HEK293 (cell line): ENCODE measurements around the gene ARHGEF11.
A peak's percentile ranks its signal among the peaks of the same experiment; 100 is the strongest.

ENCODE experiments used
- CTCF ChIA-PET: fragments of 350-600 bp; formaldehyde crosslinking; extraction: SDS; loops from one replicate; lab custom pipeline; 2021; ENCODE audit warnings: antibody characterized with exemption; lab: Yijun Ruan, JAX
- POLR2A ChIA-PET: fragments of 300-600 bp; formaldehyde crosslinking; extraction: SDS; loops from one replicate; lab custom pipeline; 2020; ENCODE audit warnings: antibody characterized with exemption, inconsistent platforms; lab: Yijun Ruan, JAX
- H3K27ac ChIP-seq: fragments of 200-500 bp; sonication (Bioruptor generic); 2 replicates; pipeline ENCODE4 v1.5.1; 2014; ENCODE audit warnings: low read depth, low read length, control low read depth, inconsistent platforms; ENCODE audit errors: extremely low read depth
- H3K36me3 ChIP-seq, 2 experiments: fragments of 200-500 bp in 1 of 2; sonication (Bioruptor generic) in 1 of 2; 1 replicate in 1 of 2; 2 replicates in 1 of 2; pipeline ENCODE4 v1.5.1; 2014 to 2017; ENCODE audit warnings: inconsistent platforms in 2 of 2, low read length in 2 of 2; ENCODE audit not compliant: control insufficient read depth in 2 of 2, insufficient read depth in 1 of 2
- H3K4me1 ChIP-seq: fragments of 200-500 bp; sonication (Bioruptor generic); 2 replicates; pipeline ENCODE4 v1.5.1; 2014; ENCODE audit warnings: mild to moderate bottlenecking, low read length, inconsistent platforms; ENCODE audit not compliant: control insufficient read depth, insufficient read depth
- H3K4me3 ChIP-seq: 2 replicates; pipeline ENCODE4 v1.5.1; 2011; ENCODE audit warnings: low read depth, mild to moderate bottlenecking, control low read depth, low read length, moderate library complexity
- H3K9me3 ChIP-seq: fragments of 200-500 bp; sonication (Bioruptor generic); 2 replicates; pipeline ENCODE4 v1.5.1; 2014; ENCODE audit warnings: low read depth, low read length, inconsistent platforms; ENCODE audit not compliant: control insufficient read depth, insufficient read depth
- GLIS2 ChIP-seq: fragments of 450-650 bp; formaldehyde crosslinking; IDR thresholded peaks from 2 replicates; pipeline ENCODE4 v1.5.1; 2016; ENCODE audit warnings: missing biosample characterization, missing genetic modification characterization
- IKZF3 ChIP-seq: fragments of 450-650 bp; IDR thresholded peaks from 2 replicates; pipeline ENCODE4 v1.5.0; 2018; ENCODE audit warnings: missing biosample characterization, mild to moderate bottlenecking, missing genetic modification characterization, moderate library complexity
- KLF10 ChIP-seq: fragments of 450-650 bp; IDR thresholded peaks from 2 replicates; pipeline ENCODE4 v1.5.1; 2018; ENCODE audit warnings: missing biosample characterization, mild to moderate bottlenecking, missing genetic modification characterization
- SP2 ChIP-seq: fragments of 450-650 bp; formaldehyde crosslinking; IDR thresholded peaks from 2 replicates; pipeline ENCODE4 v1.5.1; 2016; ENCODE audit warnings: missing biosample characterization, missing genetic modification characterization
- WT1 ChIP-seq: fragments of 450-650 bp; formaldehyde crosslinking; IDR thresholded peaks from 2 replicates; pipeline ENCODE4 v1.5.1; 2016; ENCODE audit warnings: missing biosample characterization, missing genetic modification characterization
- ZEB2 ChIP-seq: fragments of 450-650 bp; formaldehyde crosslinking; IDR thresholded peaks from 2 replicates; pipeline ENCODE4 v1.5.1; 2016; ENCODE audit warnings: missing biosample characterization, missing genetic modification characterization
- ZFP3 ChIP-seq: fragments of 450-650 bp; formaldehyde crosslinking; IDR thresholded peaks from 2 replicates; pipeline ENCODE4 v1.5.1; 2016; ENCODE audit warnings: low read depth, missing biosample characterization, missing genetic modification characterization
- ZNF335 ChIP-seq: fragments of 450-650 bp; formaldehyde crosslinking; conservative IDR thresholded peaks from 2 replicates; pipeline ENCODE4 v1.5.1; 2016; ENCODE audit warnings: missing biosample characterization, missing genetic modification characterization
- ZNF473 ChIP-seq: fragments of 450-650 bp; formaldehyde crosslinking; IDR thresholded peaks from 2 replicates; pipeline ENCODE4 v1.5.1; 2017; ENCODE audit warnings: missing biosample characterization, missing genetic modification characterization
- ZNF626 ChIP-seq: fragments of 450-650 bp; sonication (Bioruptor Pico); formaldehyde crosslinking; IDR thresholded peaks from 2 replicates; pipeline ENCODE4 v1.5.1; 2018; ENCODE audit warnings: missing biosample characterization, missing genetic modification characterization, inconsistent platforms
- TF ChIP-seq, protein P1 (sequence below): fragments of 450-650 bp; formaldehyde crosslinking; IDR thresholded peaks from 2 replicates; pipeline ENCODE4 v1.5.1; 2016; ENCODE audit warnings: missing biosample characterization, missing genetic modification characterization
- TF ChIP-seq, protein P2 (sequence below): fragments of 450-650 bp; formaldehyde crosslinking; optimal IDR thresholded peaks from 2 replicates; pipeline ENCODE3; 2016; ENCODE audit warnings: missing biosample characterization, mild to moderate bottlenecking, missing genetic modification characterization
- TF ChIP-seq, protein P3 (sequence below): fragments of 450-650 bp; IDR thresholded peaks from 2 replicates; pipeline ENCODE4 v1.5.1; 2018; ENCODE audit warnings: missing biosample characterization, missing genetic modification characterization
- TF ChIP-seq, protein P4 (sequence below): fragments of 450-650 bp; formaldehyde crosslinking; IDR thresholded peaks from 2 replicates; pipeline ENCODE4 v1.5.1; 2016; ENCODE audit warnings: missing biosample characterization, missing genetic modification characterization
- TF ChIP-seq, protein P5 (sequence below): fragments of 450-650 bp; formaldehyde crosslinking; IDR thresholded peaks from 2 replicates; pipeline ENCODE4 v1.5.1; 2016; ENCODE audit warnings: missing biosample characterization, missing genetic modification characterization

The ARHGEF11 gene

DNA sequence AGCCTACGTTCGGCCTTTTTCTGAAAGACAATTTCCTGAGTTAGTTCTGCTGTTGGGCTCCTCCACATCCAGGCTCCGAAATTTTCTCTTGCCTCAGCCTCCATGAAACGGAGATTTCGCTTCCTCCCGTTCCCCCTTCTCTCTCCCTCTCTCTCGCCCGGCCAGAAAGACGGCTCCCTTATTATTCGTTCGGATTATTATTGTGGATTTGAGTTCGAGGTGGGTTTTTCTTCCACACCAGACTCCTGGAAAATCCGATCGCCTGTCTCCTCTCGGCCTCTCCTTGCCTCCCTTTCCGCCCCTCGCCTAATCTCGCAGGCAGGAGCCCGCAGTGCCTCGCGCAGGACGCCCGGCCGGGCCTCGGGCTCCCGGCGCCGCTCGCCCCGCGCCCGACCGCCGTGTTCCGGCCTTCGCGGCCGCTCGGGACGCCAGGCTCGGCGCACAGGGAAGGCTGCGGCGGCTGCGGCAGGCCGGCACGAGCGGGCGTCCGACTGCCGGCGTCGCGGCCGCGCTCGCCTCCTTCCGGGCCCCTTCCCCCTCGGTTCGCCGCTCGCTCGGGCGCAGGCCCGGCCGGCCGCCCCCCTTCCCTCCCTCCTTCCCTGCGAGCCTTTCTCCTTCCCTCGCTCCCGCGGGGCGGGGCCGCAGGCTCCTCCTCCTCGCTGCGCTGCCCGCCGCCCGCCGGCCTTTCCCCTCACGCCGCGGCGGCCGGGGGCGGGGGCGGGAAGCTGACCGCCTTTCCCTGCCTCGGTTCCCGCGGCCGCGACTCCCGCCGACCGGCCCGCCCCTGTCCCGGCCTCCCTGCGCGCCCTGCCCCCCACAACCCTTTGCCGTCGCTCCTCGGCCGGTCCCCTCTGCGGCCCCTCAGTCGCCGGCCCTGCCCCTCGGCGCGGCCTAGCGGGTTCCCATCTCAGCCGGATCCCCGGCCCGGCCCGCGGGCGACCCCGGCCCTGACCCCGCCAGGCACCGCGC, at the start of gene ARHGEF11 (continued):
- 0 out of 2 replicates have a peak, but pooled peaks have one; percentile 5 for TF ChIP-seq ZNF626
- TF ChIP-seq, protein P1, sequence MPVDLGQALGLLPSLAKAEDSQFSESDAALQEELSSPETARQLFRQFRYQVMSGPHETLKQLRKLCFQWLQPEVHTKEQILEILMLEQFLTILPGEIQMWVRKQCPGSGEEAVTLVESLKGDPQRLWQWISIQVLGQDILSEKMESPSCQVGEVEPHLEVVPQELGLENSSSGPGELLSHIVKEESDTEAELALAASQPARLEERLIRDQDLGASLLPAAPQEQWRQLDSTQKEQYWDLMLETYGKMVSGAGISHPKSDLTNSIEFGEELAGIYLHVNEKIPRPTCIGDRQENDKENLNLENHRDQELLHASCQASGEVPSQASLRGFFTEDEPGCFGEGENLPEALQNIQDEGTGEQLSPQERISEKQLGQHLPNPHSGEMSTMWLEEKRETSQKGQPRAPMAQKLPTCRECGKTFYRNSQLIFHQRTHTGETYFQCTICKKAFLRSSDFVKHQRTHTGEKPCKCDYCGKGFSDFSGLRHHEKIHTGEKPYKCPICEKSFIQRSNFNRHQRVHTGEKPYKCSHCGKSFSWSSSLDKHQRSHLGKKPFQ (tag by site-specific recombination) = no peak
- 0 out of 2 replicates have a peak, but pooled peaks have one; percentile 4 for TF ChIP-seq SP2
- 0 out of 2 replicates have a peak, but pooled peaks have one; percentile 13 for TF ChIP-seq WT1
- TF ChIP-seq IKZF3 (tag by site-specific recombination) = peak; percentile 96
- TF ChIP-seq GLIS2 (tag by site-specific recombination) = peak; percentile 67; the same call in 1 of the 2 replicates
- peak; percentile 40; the same call in 1 of the 2 replicates for TF ChIP-seq ZEB2 (tag by site-specific recombination)
- TF ChIP-seq, protein P2, sequence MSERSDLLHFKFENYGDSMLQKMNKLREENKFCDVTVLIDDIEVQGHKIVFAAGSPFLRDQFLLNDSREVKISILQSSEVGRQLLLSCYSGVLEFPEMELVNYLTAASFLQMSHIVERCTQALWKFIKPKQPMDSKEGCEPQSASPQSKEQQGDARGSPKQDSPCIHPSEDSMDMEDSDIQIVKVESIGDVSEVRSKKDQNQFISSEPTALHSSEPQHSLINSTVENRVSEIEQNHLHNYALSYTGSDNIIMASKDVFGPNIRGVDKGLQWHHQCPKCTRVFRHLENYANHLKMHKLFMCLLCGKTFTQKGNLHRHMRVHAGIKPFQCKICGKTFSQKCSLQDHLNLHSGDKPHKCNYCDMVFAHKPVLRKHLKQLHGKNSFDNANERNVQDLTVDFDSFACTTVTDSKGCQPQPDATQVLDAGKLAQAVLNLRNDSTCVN = peak; percentile 56
- no peak for TF ChIP-seq ZFP3 (tag by site-specific recombination)
- TF ChIP-seq, protein P3, sequence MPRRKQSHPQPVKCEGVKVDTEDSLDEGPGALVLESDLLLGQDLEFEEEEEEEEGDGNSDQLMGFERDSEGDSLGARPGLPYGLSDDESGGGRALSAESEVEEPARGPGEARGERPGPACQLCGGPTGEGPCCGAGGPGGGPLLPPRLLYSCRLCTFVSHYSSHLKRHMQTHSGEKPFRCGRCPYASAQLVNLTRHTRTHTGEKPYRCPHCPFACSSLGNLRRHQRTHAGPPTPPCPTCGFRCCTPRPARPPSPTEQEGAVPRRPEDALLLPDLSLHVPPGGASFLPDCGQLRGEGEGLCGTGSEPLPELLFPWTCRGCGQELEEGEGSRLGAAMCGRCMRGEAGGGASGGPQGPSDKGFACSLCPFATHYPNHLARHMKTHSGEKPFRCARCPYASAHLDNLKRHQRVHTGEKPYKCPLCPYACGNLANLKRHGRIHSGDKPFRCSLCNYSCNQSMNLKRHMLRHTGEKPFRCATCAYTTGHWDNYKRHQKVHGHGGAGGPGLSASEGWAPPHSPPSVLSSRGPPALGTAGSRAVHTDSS (tag by site-specific recombination) = peak; percentile 44; the same call in 1 of the 2 replicates
- peak; percentile 86 for TF ChIP-seq ZNF335 (tag by site-specific recombination)
- peak; percentile 72; the same call in 1 of the 2 replicates for TF ChIP-seq KLF10 (tag by site-specific recombination)

DNA sequence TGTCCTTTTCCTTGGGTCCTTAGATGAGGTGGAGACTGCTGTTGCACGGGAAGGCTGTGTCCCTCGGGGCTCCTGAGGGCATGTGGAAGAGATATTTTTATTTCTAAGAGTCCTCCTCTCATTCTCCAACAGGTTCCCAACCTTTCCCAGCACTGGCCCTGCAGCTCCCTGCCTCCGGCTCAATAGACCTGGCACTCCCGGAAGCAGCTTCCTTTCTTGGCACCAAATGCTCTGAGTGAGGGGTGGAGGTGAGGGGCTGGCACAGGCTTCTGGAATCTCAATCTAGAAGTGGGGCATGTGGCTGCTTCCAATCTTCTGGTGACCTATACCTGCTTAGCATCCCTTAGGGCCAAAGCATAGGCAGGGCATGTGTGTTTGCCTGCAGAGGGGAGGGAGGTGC, 49.5 kb upstream of the ARHGEF11 start:
- ChIA-PET CTCF (interaction anchor here (1.6 kb wide), 1 partner anchor 61 kb away, joined by 15 read pairs; no protein-coding TSS in a partner anchor), POLR2A (interaction anchor here (0.5 kb wide), 1 partner anchor 177 kb away, joined by 5 read pairs; no protein-coding TSS in a partner anchor)
- no peaks in the 10 kb centered on the region for H3K36me3 ChIP-seq
- H3K4me1 ChIP-seq = no peaks in the 10 kb centered on the region
- H3K4me3 ChIP-seq = no peak overlapping the region
- TF ChIP-seq, protein P4, sequence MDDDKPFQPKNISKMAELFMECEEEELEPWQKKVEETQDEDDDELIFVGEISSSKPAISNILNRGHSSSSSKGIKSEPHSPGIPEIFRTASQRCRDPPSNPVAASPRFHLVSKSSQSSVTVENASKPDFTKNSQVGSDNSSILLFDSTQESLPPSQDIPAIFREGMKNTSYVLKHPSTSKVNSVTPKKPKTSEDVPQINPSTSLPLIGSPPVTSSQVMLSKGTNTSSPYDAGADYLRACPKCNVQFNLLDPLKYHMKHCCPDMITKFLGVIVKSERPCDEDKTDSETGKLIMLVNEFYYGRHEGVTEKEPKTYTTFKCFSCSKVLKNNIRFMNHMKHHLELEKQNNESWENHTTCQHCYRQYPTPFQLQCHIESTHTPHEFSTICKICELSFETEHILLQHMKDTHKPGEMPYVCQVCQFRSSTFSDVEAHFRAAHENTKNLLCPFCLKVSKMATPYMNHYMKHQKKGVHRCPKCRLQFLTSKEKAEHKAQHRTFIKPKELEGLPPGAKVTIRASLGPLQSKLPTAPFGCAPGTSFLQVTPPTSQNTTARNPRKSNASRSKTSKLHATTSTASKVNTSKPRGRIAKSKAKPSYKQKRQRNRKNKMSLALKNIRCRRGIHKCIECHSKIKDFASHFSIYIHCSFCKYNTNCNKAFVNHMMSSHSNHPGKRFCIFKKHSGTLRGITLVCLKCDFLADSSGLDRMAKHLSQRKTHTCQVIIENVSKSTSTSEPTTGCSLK = no peak
- TF ChIP-seq, protein P5, sequence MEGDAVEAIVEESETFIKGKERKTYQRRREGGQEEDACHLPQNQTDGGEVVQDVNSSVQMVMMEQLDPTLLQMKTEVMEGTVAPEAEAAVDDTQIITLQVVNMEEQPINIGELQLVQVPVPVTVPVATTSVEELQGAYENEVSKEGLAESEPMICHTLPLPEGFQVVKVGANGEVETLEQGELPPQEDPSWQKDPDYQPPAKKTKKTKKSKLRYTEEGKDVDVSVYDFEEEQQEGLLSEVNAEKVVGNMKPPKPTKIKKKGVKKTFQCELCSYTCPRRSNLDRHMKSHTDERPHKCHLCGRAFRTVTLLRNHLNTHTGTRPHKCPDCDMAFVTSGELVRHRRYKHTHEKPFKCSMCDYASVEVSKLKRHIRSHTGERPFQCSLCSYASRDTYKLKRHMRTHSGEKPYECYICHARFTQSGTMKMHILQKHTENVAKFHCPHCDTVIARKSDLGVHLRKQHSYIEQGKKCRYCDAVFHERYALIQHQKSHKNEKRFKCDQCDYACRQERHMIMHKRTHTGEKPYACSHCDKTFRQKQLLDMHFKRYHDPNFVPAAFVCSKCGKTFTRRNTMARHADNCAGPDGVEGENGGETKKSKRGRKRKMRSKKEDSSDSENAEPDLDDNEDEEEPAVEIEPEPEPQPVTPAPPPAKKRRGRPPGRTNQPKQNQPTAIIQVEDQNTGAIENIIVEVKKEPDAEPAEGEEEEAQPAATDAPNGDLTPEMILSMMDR (tag by site-specific recombination) = no peak
- no peak for TF ChIP-seq ZNF473 (tag by site-specific recombination)
- TF ChIP-seq, all 188 proteins: peak for 0
- Histone ChIP-seq H3K9me3 (no peaks in the 10 kb centered on the region), H3K27ac (no peak overlapping the region)
